ENCODE data around the gene UBN1.

GRCh38 chr16:4847774-4848587, 700 bp downstream of the UBN1 start:
- TF ChIP-seq, protein P1, sequence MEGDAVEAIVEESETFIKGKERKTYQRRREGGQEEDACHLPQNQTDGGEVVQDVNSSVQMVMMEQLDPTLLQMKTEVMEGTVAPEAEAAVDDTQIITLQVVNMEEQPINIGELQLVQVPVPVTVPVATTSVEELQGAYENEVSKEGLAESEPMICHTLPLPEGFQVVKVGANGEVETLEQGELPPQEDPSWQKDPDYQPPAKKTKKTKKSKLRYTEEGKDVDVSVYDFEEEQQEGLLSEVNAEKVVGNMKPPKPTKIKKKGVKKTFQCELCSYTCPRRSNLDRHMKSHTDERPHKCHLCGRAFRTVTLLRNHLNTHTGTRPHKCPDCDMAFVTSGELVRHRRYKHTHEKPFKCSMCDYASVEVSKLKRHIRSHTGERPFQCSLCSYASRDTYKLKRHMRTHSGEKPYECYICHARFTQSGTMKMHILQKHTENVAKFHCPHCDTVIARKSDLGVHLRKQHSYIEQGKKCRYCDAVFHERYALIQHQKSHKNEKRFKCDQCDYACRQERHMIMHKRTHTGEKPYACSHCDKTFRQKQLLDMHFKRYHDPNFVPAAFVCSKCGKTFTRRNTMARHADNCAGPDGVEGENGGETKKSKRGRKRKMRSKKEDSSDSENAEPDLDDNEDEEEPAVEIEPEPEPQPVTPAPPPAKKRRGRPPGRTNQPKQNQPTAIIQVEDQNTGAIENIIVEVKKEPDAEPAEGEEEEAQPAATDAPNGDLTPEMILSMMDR (IDR thresholded peaks at IDR 0.05; ENCODE audit: low read depth, low read length, missing input control) = no peak
- no peak for TF ChIP-seq MAX (IDR thresholded peaks at IDR 0.05)
- TF ChIP-seq REST (IDR thresholded peaks at IDR 0.05) = no peak
- TF ChIP-seq TAF1 (conservative IDR thresholded peaks at IDR 0.05) = no peak
- no peak for TF ChIP-seq JUND (IDR thresholded peaks at IDR 0.05)
- TF ChIP-seq EGR1 (IDR thresholded peaks at IDR 0.05; ENCODE audit: low read depth in 2 of 2) = no peak
- TF ChIP-seq HNF4G (IDR thresholded peaks at IDR 0.05) = no peak
- TF ChIP-seq FOXA1 (IDR thresholded peaks at IDR 0.05) = no peak
- TF ChIP-seq, protein P2, sequence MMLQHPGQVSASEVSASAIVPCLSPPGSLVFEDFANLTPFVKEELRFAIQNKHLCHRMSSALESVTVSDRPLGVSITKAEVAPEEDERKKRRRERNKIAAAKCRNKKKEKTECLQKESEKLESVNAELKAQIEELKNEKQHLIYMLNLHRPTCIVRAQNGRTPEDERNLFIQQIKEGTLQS (IDR thresholded peaks at IDR 0.05) = no peak
- TF ChIP-seq GABPA (IDR thresholded peaks at IDR 0.05 in 1 of 2, conservative IDR thresholded peaks at IDR 0.05 in 1 of 2) = no peak

All from liver (tissue), 3 donors.